CD4-positive, alpha-beta memory T cell (primary cell): ENCODE results near the gene OR2A1. TPM values are rescaled to one million over a fixed set of nuclear protein-coding genes. Genes with fewer than 3 reads are reported as not detected.
"Not testable (repeated sequence)": the region's sequence is repeated elsewhere in the genome, so short reads cannot be mapped to it uniquely, and the experiment has no call there.

Experiments used
- CTCF ChIA-PET: fragments of 350-600 bp; sonication (Branson Sonifier 250); formaldehyde crosslinking; loops from one replicate; lab custom pipeline; 2021; ENCODE audit warnings: inconsistent platforms; ENCODE audit not compliant: partially characterized antibody; lab: Charles Lee
- POLR2A ChIA-PET: fragments of 350-600 bp; sonication (Branson Sonifier 250); formaldehyde crosslinking; loops from one replicate; lab custom pipeline; 2021; ENCODE audit not compliant: partially characterized antibody; lab: Charles Lee
- DNase-seq, 5 donors: peaks; one replicate each; pipeline versions ENCODE4 v3.0.0 to v3.0.0-alpha.2; 2020 to 2022; ENCODE audit warnings: mixed read lengths in 1 of 5
- H3K27ac ChIP-seq: one replicate; pipeline ENCODE4 v1.7.0; 2013; ENCODE audit warnings: low read depth, low read length
- H3K27me3 ChIP-seq: 2 replicates; pipeline ENCODE4 v1.7.0; 2013; ENCODE audit warnings: mild to moderate bottlenecking, low read length, moderate library complexity; ENCODE audit not compliant: insufficient read depth
- H3K36me3 ChIP-seq: 2 replicates; pipeline ENCODE4 v1.7.0; 2013; ENCODE audit warnings: mild to moderate bottlenecking, low read length, moderate library complexity; ENCODE audit not compliant: insufficient read depth
- H3K4me1 ChIP-seq: 2 replicates; pipeline ENCODE4 v1.7.0; 2013; ENCODE audit warnings: mild to moderate bottlenecking, low read length, moderate library complexity; ENCODE audit not compliant: insufficient read depth
- H3K4me3 ChIP-seq, 2 donors: one replicate each; pipeline ENCODE4 v1.7.0; 2013; ENCODE audit warnings: low read length in 2 of 2, mild to moderate bottlenecking in 1 of 2
- H3K9me3 ChIP-seq, 2 donors: one replicate each; pipeline ENCODE4 v1.7.0; 2013; ENCODE audit warnings: low read length in 2 of 2, control low read depth in 1 of 2; ENCODE audit not compliant: control insufficient read depth in 1 of 2
- H3K27ac Mint-ChIP-seq, 7 donors: one replicate each; pipeline ENCODE4 v1.8.0; 2020 to 2021; ENCODE audit warnings: mixed read lengths in 7 of 7, mild to moderate bottlenecking in 6 of 7, inconsistent platforms in 3 of 7, moderate library complexity in 3 of 7
- H3K27me3 Mint-ChIP-seq, 2 donors: one replicate each; pipeline ENCODE4 v1.8.0; 2020 to 2021; ENCODE audit warnings: mixed read lengths in 2 of 2
- H3K36me3 Mint-ChIP-seq, 2 donors: one replicate each; pipeline ENCODE4 v1.8.0; 2020 to 2021; ENCODE audit warnings: mixed read lengths in 2 of 2, inconsistent platforms in 1 of 2, mild to moderate bottlenecking in 1 of 2
- H3K4me1 Mint-ChIP-seq, 4 donors: one replicate each; pipeline ENCODE4 v1.8.0; 2020 to 2021; ENCODE audit warnings: mixed read lengths in 4 of 4, mild to moderate bottlenecking in 1 of 4
- H3K4me3 Mint-ChIP-seq, 8 donors: one replicate each; pipeline ENCODE4 v1.8.0; 2020 to 2021; ENCODE audit warnings: mixed read lengths in 8 of 8, mild to moderate bottlenecking in 7 of 8, moderate library complexity in 6 of 8, inconsistent platforms in 3 of 8
- H3K9me3 Mint-ChIP-seq, 8 donors: one replicate each; pipeline ENCODE4 v1.8.0; 2020 to 2021; ENCODE audit warnings: mixed read lengths in 8 of 8, mild to moderate bottlenecking in 5 of 8, inconsistent platforms in 3 of 8, moderate library complexity in 1 of 8
- intact Hi-C: fragments of 100-400 bp; cut with micrococcal nuclease; formaldehyde crosslinking; loops from one replicate; pipeline ENCODE4 v1.15.1; 2023
- polyA plus RNA-seq, 2 donors: library from polyadenylated mRNA; unstranded; fragments of 300-500 nt; fragmentation: Illumina TruSeq; gene quantifications; one replicate each; pipeline ENCODE4 v1.2.3, GENCODE V29; 2021
- total RNA-seq, 2 experiments: library from RNA; stranded (reverse); gene quantifications; one replicate each; pipeline ENCODE4 v1.2.3, GENCODE V29; 2021

OR2A1 gene
- total and polyA plus RNA-seq, 4 experiments from 2014 or later: 0.59 TPM; not detected in 3

- H3K9me3 ChIP-seq, H3K9me3 Mint-ChIP-seq, H3K4me3 ChIP-seq, H3K27me3 ChIP-seq, H3K36me3 ChIP-seq, H3K4me3 Mint-ChIP-seq, H3K4me1 ChIP-seq, H3K4me1 Mint-ChIP-seq, DNase-seq, CTCF ChIA-PET, H3K27ac Mint-ChIP-seq, H3K27ac ChIP-seq, intact Hi-C loops, H3K36me3 Mint-ChIP-seq, H3K27me3 Mint-ChIP-seq, POLR2A ChIA-PET: not testable (repeated sequence)
These were observed 28.5 kb upstream of the OR2A1 start for GRCh38 chr7:144283716-144284115.

- H3K27ac ChIP-seq, H3K9me3 Mint-ChIP-seq, H3K27me3 ChIP-seq, H3K36me3 Mint-ChIP-seq, DNase-seq, H3K4me3 Mint-ChIP-seq, H3K4me1 ChIP-seq, H3K36me3 ChIP-seq, H3K27me3 Mint-ChIP-seq, H3K9me3 ChIP-seq, H3K27ac Mint-ChIP-seq, intact Hi-C loops, POLR2A ChIA-PET, CTCF ChIA-PET, H3K4me3 ChIP-seq, H3K4me1 Mint-ChIP-seq: not testable (repeated sequence)
These were observed 24.9 kb upstream of the OR2A1 start for GRCh38 chr7:144287171-144287784.

GRCh38 chr7:144291607-144292006, 20.6 kb upstream of the OR2A1 start:
- POLR2A ChIA-PET, H3K36me3 ChIP-seq, H3K27me3 Mint-ChIP-seq, H3K27ac ChIP-seq, H3K4me1 ChIP-seq, intact Hi-C loops, H3K27ac Mint-ChIP-seq, H3K9me3 ChIP-seq, H3K4me3 ChIP-seq, H3K4me3 Mint-ChIP-seq, H3K27me3 ChIP-seq, H3K9me3 Mint-ChIP-seq, CTCF ChIA-PET, H3K36me3 Mint-ChIP-seq: not testable (repeated sequence)
- DNase-seq: peak in 1 of 5 donors; percentile 8
- H3K4me1 Mint-ChIP-seq: peaks cover 0 to 12% (median 2%) of the 10 kb centered on the region in 4 donors

- H3K27me3 ChIP-seq, H3K27me3 Mint-ChIP-seq, H3K4me3 ChIP-seq, H3K9me3 ChIP-seq, H3K27ac ChIP-seq, DNase-seq, H3K4me1 ChIP-seq, H3K9me3 Mint-ChIP-seq, CTCF ChIA-PET, H3K36me3 ChIP-seq, H3K36me3 Mint-ChIP-seq, intact Hi-C loops, POLR2A ChIA-PET: not testable (repeated sequence)
- peaks cover 0 to 12% (median 2%) of the 10 kb centered on the region in 4 donors for H3K4me1 Mint-ChIP-seq
- H3K4me3 Mint-ChIP-seq: peak overlapping the region in 1 of 8 donors; percentile 55
- H3K27ac Mint-ChIP-seq: peak overlapping the region in 2 of 7 donors; percentile 8 to 61
These were observed 19.6 kb upstream of the OR2A1 start for GRCh38 chr7:144292384-144293161.

GRCh38 chr7:144293794-144294499, 18.3 kb upstream of the OR2A1 start:
- H3K4me3 Mint-ChIP-seq, H3K36me3 ChIP-seq, intact Hi-C loops, POLR2A ChIA-PET, H3K4me3 ChIP-seq, H3K27me3 ChIP-seq, H3K9me3 Mint-ChIP-seq, CTCF ChIA-PET, H3K27ac Mint-ChIP-seq, H3K9me3 ChIP-seq, H3K4me1 ChIP-seq, H3K36me3 Mint-ChIP-seq, H3K27ac ChIP-seq, H3K27me3 Mint-ChIP-seq: not testable (repeated sequence)
- peak in 1 of 5 donors; percentile 31 for DNase-seq
- peaks cover 0 to 12% (median 2%) of the 10 kb centered on the region in 4 donors for H3K4me1 Mint-ChIP-seq

- H3K27me3 Mint-ChIP-seq, H3K27me3 ChIP-seq, intact Hi-C loops, H3K27ac ChIP-seq, H3K4me1 ChIP-seq, H3K4me3 ChIP-seq, H3K36me3 ChIP-seq, H3K9me3 Mint-ChIP-seq, POLR2A ChIA-PET, H3K36me3 Mint-ChIP-seq, CTCF ChIA-PET, H3K9me3 ChIP-seq, H3K4me3 Mint-ChIP-seq, H3K4me1 Mint-ChIP-seq, DNase-seq, H3K27ac Mint-ChIP-seq: not testable (repeated sequence)
These were observed 9.5 kb upstream of the OR2A1 start for GRCh38 chr7:144302578-144303303.

- H3K4me3 ChIP-seq, H3K9me3 Mint-ChIP-seq, intact Hi-C loops, H3K4me1 Mint-ChIP-seq, H3K27ac Mint-ChIP-seq, CTCF ChIA-PET, DNase-seq, H3K4me1 ChIP-seq, H3K9me3 ChIP-seq, H3K36me3 Mint-ChIP-seq, H3K27me3 ChIP-seq, H3K27ac ChIP-seq, POLR2A ChIA-PET, H3K27me3 Mint-ChIP-seq, H3K4me3 Mint-ChIP-seq, H3K36me3 ChIP-seq: not testable (repeated sequence)
These were observed 8.6 kb upstream of the OR2A1 start for GRCh38 chr7:144303607-144304006.
